Measurements from ENCODE around the gene CDCA7.

- TF ChIP-seq, protein P1, sequence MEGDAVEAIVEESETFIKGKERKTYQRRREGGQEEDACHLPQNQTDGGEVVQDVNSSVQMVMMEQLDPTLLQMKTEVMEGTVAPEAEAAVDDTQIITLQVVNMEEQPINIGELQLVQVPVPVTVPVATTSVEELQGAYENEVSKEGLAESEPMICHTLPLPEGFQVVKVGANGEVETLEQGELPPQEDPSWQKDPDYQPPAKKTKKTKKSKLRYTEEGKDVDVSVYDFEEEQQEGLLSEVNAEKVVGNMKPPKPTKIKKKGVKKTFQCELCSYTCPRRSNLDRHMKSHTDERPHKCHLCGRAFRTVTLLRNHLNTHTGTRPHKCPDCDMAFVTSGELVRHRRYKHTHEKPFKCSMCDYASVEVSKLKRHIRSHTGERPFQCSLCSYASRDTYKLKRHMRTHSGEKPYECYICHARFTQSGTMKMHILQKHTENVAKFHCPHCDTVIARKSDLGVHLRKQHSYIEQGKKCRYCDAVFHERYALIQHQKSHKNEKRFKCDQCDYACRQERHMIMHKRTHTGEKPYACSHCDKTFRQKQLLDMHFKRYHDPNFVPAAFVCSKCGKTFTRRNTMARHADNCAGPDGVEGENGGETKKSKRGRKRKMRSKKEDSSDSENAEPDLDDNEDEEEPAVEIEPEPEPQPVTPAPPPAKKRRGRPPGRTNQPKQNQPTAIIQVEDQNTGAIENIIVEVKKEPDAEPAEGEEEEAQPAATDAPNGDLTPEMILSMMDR (IDR thresholded peaks at IDR 0.05; ENCODE audit: insufficient read depth, low read length), result no peak
- TF ChIP-seq GABPA (IDR thresholded peaks at IDR 0.05; ENCODE audit: low read depth), result no peak
- TF ChIP-seq POLR2AphosphoS5 (IDR thresholded peaks at IDR 0.05; ENCODE audit: low read depth), result no peak
Measured at GRCh38 chr2:173374634-173375033, 20.0 kb downstream of the CDCA7 start.

Measured in HL-60 (cell line).